Right atrium auricular region (tissue), 2 donors: ENCODE results near the gene TSC22D1. TPM values are rescaled to one million over a fixed set of nuclear protein-coding genes. Genes with fewer than 3 reads are reported as not detected.
"Not testable (repeated sequence)": the region's sequence is repeated elsewhere in the genome, so short reads cannot be mapped to it uniquely, and the experiment has no call there.

Experiments
- DNase-seq: peaks from one replicate; pipeline ENCODE4 v3.0.0-alpha.2; 2019; ENCODE audit warnings: low spot score
- H3K27ac ChIP-seq, 2 donors: fragments of 200-600 bp; sonication (generic); 1 replicate in 1 of 2; 2 replicates in 1 of 2; pipeline ENCODE4 v1.5.1; 2016 to 2019
- H3K27me3 ChIP-seq, 2 donors: fragments of 200-600 bp; sonication (generic); one replicate each; pipeline versions ENCODE4 v1.5.1 to v1.6.0; 2017 to 2019
- H3K36me3 ChIP-seq: fragments of 200-600 bp; sonication (generic); one replicate; pipeline ENCODE4 v1.5.1; 2016
- H3K4me1 ChIP-seq, 2 donors: fragments of 200-600 bp; sonication (generic); one replicate each; pipeline versions ENCODE4 v1.5.1 to v1.6.0; 2017 to 2019
- H3K4me3 ChIP-seq, 2 donors: fragments of 200-600 bp; sonication (generic); 1 replicate in 1 of 2; 2 replicates in 1 of 2; pipeline ENCODE4 v1.5.1; 2017 to 2019; ENCODE audit warnings: mild to moderate bottlenecking in 1 of 2, moderate library complexity in 1 of 2
- H3K9me3 ChIP-seq, 2 donors: fragments of 200-600 bp; sonication (generic); one replicate each; pipeline ENCODE4 v1.5.1; 2019
- CTCF ChIP-seq, 2 donors: fragments of 200-600 bp; sonication (generic); IDR thresholded peaks; one replicate each; pipeline ENCODE4 v1.5.1; 2019; ENCODE audit warnings: antibody characterized with exemption in 2 of 2
- total RNA-seq, 2 donors: library from RNA; depleted of rRNA; stranded (reverse); fragments of >200 nt; gene quantifications; one replicate each; pipeline ENCODE4 v1.1.0, GENCODE V29; 2016

TSC22D1 gene
- total RNA-seq, 2 donors from 2014 or later: 110 to 159 TPM

GRCh38 chr13:44566601-44567000, 9.5 kb downstream of the TSC22D1 start:
- Histone ChIP-seq H3K9me3 (no peaks in the 10 kb centered on the region), H3K4me3 (no peak overlapping the region), H3K36me3 (no peaks in the 10 kb centered on the region), H3K4me1 (peaks cover 0 to 9% of the 10 kb centered on the region in 2 donors), H3K27me3 (no peaks in the 10 kb centered on the region), H3K27ac (no peak overlapping the region)
- TF ChIP-seq CTCF (IDR thresholded peaks at IDR 0.05): no peak
- no peak for DNase-seq

- H3K36me3 ChIP-seq: no peaks in the 10 kb centered on the region
- H3K9me3 ChIP-seq: no peaks in the 10 kb centered on the region
- no peaks in the 10 kb centered on the region for H3K27me3 ChIP-seq
- no peak overlapping the region for H3K4me3 ChIP-seq
- DNase-seq: no peak
- TF ChIP-seq CTCF (IDR thresholded peaks at IDR 0.05): no peak
- no peak overlapping the region for H3K27ac ChIP-seq
- H3K4me1 ChIP-seq: peaks cover 0 to 2% of the 10 kb centered on the region in 2 donors
These were observed 10.2 kb downstream of the TSC22D1 start for GRCh38 chr13:44565881-44566280.

- no peak overlapping the region for H3K27ac ChIP-seq
- H3K4me1 ChIP-seq: no peaks in the 10 kb centered on the region
- no peaks in the 10 kb centered on the region for H3K27me3 ChIP-seq
- H3K9me3 ChIP-seq: no peaks in the 10 kb centered on the region
- no peaks in the 10 kb centered on the region for H3K36me3 ChIP-seq
- no peak for DNase-seq
- TF ChIP-seq CTCF (IDR thresholded peaks at IDR 0.05): no peak
- H3K4me3 ChIP-seq: no peak overlapping the region
These were observed 11.2 kb downstream of the TSC22D1 start for GRCh38 chr13:44564936-44565335.

GRCh38 chr13:44562853-44563252, 13.3 kb downstream of the TSC22D1 start:
- not testable (repeated sequence) for H3K4me3 ChIP-seq, H3K4me1 ChIP-seq, DNase-seq, H3K27ac ChIP-seq, H3K36me3 ChIP-seq, H3K27me3 ChIP-seq, H3K9me3 ChIP-seq

- TF ChIP-seq CTCF (IDR thresholded peaks at IDR 0.05): no peak
- H3K4me1 ChIP-seq: no peaks in the 10 kb centered on the region
- no peak overlapping the region for H3K4me3 ChIP-seq
- H3K36me3 ChIP-seq: no peaks in the 10 kb centered on the region
- no peak overlapping the region for H3K27ac ChIP-seq
- H3K9me3 ChIP-seq: no peaks in the 10 kb centered on the region
- H3K27me3 ChIP-seq: no peaks in the 10 kb centered on the region
- DNase-seq: no peak
These were observed 14.8 kb downstream of the TSC22D1 start for GRCh38 chr13:44561351-44561750.

- H3K27ac ChIP-seq: no peak overlapping the region
- no peaks in the 10 kb centered on the region for H3K4me1 ChIP-seq
- no peak for DNase-seq
- H3K4me3 ChIP-seq: no peak overlapping the region
- no peaks in the 10 kb centered on the region for H3K9me3 ChIP-seq
- TF ChIP-seq CTCF (IDR thresholded peaks at IDR 0.05): no peak
- H3K27me3 ChIP-seq: no peaks in the 10 kb centered on the region
- no peaks in the 10 kb centered on the region for H3K36me3 ChIP-seq
These were observed 18.1 kb downstream of the TSC22D1 start for GRCh38 chr13:44557986-44558385.
